ENCODE results near the gene RPGRIP1L. TPM values are rescaled to one million over a fixed set of nuclear protein-coding genes. Genes with fewer than 3 reads are reported as not detected.

RPGRIP1L gene
- polyA plus RNA-seq, 1 donor (not counting 4 experiments of a cell fraction or from before 2014, with no cell fraction given): 11.6 TPM

DNA sequence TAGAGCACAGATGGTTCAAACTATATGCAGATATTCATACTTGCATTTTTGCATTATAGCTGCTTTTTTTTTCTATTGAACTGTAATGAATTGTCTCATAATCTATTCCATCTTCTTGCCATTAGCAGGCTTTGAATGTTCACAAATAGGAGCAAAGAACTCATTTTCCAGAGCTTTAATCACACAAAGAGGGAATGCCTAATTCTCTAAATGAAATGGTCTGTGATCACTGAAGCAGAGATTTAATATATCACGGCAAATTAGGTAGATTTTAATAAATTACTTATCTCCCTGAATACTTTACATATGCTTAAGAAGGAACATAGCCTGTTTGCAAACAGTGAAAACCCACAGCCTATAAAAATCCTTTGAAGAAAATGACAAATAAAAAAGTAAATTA, 103.0 kb downstream of the RPGRIP1L start:
- no peak overlapping the region for H3K4me2 ChIP-seq (ENCODE audit: control insufficient read depth, extremely low read depth, insufficient read depth, low read depth, low read length)
- dilution Hi-C loops (cut with MboI; ENCODE audit: extremely low pct_ligation_motif_present, low sequenced_read_pairs): no loop called here
- H3K79me2 ChIP-seq (ENCODE audit: control insufficient read depth, insufficient read depth, low read length): no peaks in the 10 kb centered on the region
- H3K27me3 ChIP-seq (ENCODE audit: control insufficient read depth, extremely low read depth, insufficient read depth, low read length): no peaks in the 10 kb centered on the region
- no peak for TF ChIP-seq EZH2 (IDR thresholded peaks at IDR 0.05; ENCODE audit: low read length)
- TF ChIP-seq, protein P1, sequence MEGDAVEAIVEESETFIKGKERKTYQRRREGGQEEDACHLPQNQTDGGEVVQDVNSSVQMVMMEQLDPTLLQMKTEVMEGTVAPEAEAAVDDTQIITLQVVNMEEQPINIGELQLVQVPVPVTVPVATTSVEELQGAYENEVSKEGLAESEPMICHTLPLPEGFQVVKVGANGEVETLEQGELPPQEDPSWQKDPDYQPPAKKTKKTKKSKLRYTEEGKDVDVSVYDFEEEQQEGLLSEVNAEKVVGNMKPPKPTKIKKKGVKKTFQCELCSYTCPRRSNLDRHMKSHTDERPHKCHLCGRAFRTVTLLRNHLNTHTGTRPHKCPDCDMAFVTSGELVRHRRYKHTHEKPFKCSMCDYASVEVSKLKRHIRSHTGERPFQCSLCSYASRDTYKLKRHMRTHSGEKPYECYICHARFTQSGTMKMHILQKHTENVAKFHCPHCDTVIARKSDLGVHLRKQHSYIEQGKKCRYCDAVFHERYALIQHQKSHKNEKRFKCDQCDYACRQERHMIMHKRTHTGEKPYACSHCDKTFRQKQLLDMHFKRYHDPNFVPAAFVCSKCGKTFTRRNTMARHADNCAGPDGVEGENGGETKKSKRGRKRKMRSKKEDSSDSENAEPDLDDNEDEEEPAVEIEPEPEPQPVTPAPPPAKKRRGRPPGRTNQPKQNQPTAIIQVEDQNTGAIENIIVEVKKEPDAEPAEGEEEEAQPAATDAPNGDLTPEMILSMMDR (optimal IDR thresholded peaks at IDR 0.05 in 1 of 3, IDR thresholded peaks at IDR 0.05 in 1 of 3, conservative IDR thresholded peaks at IDR 0.05 in 1 of 3; ENCODE audit: extremely low read depth in 1 of 3, insufficient read depth in 2 of 3, low read length in 3 of 3): no peak
- H3K4me1 ChIP-seq (ENCODE audit: control insufficient read depth, extremely low read depth, insufficient read depth, low read length): peaks cover 2% of the 10 kb centered on the region
- no peaks in the 10 kb centered on the region for H3K9me1 ChIP-seq (ENCODE audit: control insufficient read depth, extremely low read depth, insufficient read depth, low read length)
- H3K9ac ChIP-seq (ENCODE audit: control insufficient read depth, extremely low read depth, insufficient read depth, low read length): no peak overlapping the region
- H3K4me3 ChIP-seq (ENCODE audit: control insufficient read depth in 2 of 3, extremely low read depth in 1 of 3, insufficient read depth in 2 of 3, low read depth in 1 of 3, low read length in 3 of 3): no peak overlapping the region
- DNase-seq (ENCODE audit: low read depth, low spot score): no peak
- no peaks in the 10 kb centered on the region for H3K36me3 ChIP-seq (ENCODE audit: control insufficient read depth in 2 of 2, extremely low read depth in 1 of 2, insufficient read depth in 2 of 2, low read length in 2 of 2)
- no peak overlapping the region for H3K27ac ChIP-seq (ENCODE audit: control insufficient read depth, insufficient read depth, low read length)
- H3K9me3 ChIP-seq (ENCODE audit: control insufficient read depth, low read depth, low read length): no peaks in the 10 kb centered on the region
- H2AFZ ChIP-seq (ENCODE audit: control insufficient read depth, low read length): no peak overlapping the region
- no peaks in the 10 kb centered on the region for H4K20me1 ChIP-seq (ENCODE audit: control insufficient read depth, extremely low read depth, insufficient read depth, low read length)
- no peak for FAIRE-seq

DNA sequence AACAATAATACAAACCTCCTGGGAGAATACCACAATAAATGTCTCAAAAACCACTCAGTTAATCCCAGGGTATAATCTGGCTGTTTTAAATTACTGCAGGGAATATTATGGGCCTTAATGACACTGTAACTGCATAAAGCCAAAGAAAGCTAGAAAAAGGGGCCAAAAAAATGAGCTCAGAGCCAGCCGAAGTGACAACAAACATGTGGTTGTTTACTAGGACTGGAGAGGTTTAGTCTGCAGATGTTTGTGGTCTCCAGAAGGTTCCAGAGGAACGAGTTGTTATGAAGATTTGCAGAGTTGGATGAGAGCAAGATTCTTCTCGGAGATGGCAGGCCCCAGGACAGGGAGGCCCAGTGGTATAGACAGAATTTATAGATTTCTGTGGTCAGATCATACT, 103.5 kb downstream of the RPGRIP1L start:
- no peak for TF ChIP-seq EZH2 (IDR thresholded peaks at IDR 0.05; ENCODE audit: low read length)
- TF ChIP-seq, protein P1 (optimal IDR thresholded peaks at IDR 0.05 in 1 of 3, IDR thresholded peaks at IDR 0.05 in 1 of 3, conservative IDR thresholded peaks at IDR 0.05 in 1 of 3; ENCODE audit: extremely low read depth in 1 of 3, insufficient read depth in 2 of 3, low read length in 3 of 3): no peak
- H3K4me3 ChIP-seq (ENCODE audit: control insufficient read depth in 2 of 3, extremely low read depth in 1 of 3, insufficient read depth in 2 of 3, low read depth in 1 of 3, low read length in 3 of 3): no peak overlapping the region
- dilution Hi-C loops (cut with MboI; ENCODE audit: extremely low pct_ligation_motif_present, low sequenced_read_pairs): no loop called here
- H2AFZ ChIP-seq (ENCODE audit: control insufficient read depth, low read length): no peak overlapping the region
- no peaks in the 10 kb centered on the region for H3K9me3 ChIP-seq (ENCODE audit: control insufficient read depth, low read depth, low read length)
- FAIRE-seq: no peak
- no peak overlapping the region for H3K4me2 ChIP-seq (ENCODE audit: control insufficient read depth, extremely low read depth, insufficient read depth, low read depth, low read length)
- H3K9ac ChIP-seq (ENCODE audit: control insufficient read depth, extremely low read depth, insufficient read depth, low read length): no peak overlapping the region
- H4K20me1 ChIP-seq (ENCODE audit: control insufficient read depth, extremely low read depth, insufficient read depth, low read length): no peaks in the 10 kb centered on the region
- H3K36me3 ChIP-seq (ENCODE audit: control insufficient read depth in 2 of 2, extremely low read depth in 1 of 2, insufficient read depth in 2 of 2, low read length in 2 of 2): no peaks in the 10 kb centered on the region
- DNase-seq (ENCODE audit: low read depth, low spot score): no peak
- peaks cover 2% of the 10 kb centered on the region for H3K4me1 ChIP-seq (ENCODE audit: control insufficient read depth, extremely low read depth, insufficient read depth, low read length)
- H3K27me3 ChIP-seq (ENCODE audit: control insufficient read depth, extremely low read depth, insufficient read depth, low read length): no peaks in the 10 kb centered on the region
- H3K27ac ChIP-seq (ENCODE audit: control insufficient read depth, insufficient read depth, low read length): no peak overlapping the region
- H3K9me1 ChIP-seq (ENCODE audit: control insufficient read depth, extremely low read depth, insufficient read depth, low read length): no peaks in the 10 kb centered on the region
- H3K79me2 ChIP-seq (ENCODE audit: control insufficient read depth, insufficient read depth, low read length): no peaks in the 10 kb centered on the region

Data from keratinocyte (primary cell).